ENCODE measurements around the gene SYNDIG1. TPM values are rescaled to one million over a fixed set of nuclear protein-coding genes. Genes with fewer than 3 reads are reported as not detected.

The SYNDIG1 gene
- total RNA-seq, 1 experiment from 2014 or later: not detected

DNA sequence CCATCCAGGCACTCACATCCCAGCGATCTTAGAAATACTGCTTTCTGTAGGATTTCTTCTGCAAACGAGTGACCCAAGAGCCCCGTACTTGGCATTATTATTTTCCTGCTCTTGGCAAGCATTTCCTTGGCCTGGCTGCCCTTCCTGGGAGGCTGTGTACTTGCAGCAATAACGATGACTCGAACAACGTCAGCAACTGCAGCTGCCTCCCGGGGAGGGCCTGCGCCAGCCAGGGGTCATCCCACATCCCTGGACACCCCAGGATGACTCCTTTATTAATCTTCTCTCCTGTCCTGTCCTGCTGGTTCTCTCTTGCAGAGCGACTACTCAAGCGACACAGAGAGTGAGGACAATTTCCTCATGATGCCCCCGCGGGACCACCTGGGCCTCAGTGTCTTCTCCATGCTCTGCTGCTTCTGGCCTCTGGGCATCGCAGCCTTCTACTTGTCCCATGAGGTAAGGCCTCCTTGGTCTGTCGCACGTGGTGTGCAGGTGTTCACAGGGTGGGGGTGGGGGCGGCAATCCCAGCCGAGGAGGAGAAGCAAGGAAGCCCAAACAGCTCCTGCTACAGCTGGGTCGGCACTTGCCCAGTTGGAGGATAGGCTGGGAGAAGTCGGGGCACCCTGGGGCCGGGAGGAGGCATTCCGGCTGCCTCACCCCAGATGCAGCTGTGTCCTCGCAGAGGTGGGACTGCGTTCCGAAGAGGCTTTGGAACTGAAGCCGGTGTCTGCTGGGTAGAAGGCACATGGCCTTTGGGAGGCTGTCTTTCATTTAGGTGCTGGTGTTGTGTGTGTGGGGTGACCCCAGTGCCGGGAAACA lies 115.3 kb downstream of the SYNDIG1 start:
- ChIA-PET CTCF (no interaction called here), POLR2A (no interaction called here)
- intact Hi-C loops (cut with micrococcal nuclease; ENCODE audit: unreplicated experiment): no loop called here
- in situ Hi-C loops (cut with HindIII; ENCODE audit: low pct_unique_long_range_greater_than_20kb, low sequenced_read_pairs): no loop called here
- no peak for TF ChIP-seq TCF7L2 (IDR thresholded peaks at IDR 0.05; ENCODE audit: low read depth, low read length)
- TF ChIP-seq, protein P1, sequence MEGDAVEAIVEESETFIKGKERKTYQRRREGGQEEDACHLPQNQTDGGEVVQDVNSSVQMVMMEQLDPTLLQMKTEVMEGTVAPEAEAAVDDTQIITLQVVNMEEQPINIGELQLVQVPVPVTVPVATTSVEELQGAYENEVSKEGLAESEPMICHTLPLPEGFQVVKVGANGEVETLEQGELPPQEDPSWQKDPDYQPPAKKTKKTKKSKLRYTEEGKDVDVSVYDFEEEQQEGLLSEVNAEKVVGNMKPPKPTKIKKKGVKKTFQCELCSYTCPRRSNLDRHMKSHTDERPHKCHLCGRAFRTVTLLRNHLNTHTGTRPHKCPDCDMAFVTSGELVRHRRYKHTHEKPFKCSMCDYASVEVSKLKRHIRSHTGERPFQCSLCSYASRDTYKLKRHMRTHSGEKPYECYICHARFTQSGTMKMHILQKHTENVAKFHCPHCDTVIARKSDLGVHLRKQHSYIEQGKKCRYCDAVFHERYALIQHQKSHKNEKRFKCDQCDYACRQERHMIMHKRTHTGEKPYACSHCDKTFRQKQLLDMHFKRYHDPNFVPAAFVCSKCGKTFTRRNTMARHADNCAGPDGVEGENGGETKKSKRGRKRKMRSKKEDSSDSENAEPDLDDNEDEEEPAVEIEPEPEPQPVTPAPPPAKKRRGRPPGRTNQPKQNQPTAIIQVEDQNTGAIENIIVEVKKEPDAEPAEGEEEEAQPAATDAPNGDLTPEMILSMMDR (IDR thresholded peaks at IDR 0.05): no peak
- TF ChIP-seq, protein P2, sequence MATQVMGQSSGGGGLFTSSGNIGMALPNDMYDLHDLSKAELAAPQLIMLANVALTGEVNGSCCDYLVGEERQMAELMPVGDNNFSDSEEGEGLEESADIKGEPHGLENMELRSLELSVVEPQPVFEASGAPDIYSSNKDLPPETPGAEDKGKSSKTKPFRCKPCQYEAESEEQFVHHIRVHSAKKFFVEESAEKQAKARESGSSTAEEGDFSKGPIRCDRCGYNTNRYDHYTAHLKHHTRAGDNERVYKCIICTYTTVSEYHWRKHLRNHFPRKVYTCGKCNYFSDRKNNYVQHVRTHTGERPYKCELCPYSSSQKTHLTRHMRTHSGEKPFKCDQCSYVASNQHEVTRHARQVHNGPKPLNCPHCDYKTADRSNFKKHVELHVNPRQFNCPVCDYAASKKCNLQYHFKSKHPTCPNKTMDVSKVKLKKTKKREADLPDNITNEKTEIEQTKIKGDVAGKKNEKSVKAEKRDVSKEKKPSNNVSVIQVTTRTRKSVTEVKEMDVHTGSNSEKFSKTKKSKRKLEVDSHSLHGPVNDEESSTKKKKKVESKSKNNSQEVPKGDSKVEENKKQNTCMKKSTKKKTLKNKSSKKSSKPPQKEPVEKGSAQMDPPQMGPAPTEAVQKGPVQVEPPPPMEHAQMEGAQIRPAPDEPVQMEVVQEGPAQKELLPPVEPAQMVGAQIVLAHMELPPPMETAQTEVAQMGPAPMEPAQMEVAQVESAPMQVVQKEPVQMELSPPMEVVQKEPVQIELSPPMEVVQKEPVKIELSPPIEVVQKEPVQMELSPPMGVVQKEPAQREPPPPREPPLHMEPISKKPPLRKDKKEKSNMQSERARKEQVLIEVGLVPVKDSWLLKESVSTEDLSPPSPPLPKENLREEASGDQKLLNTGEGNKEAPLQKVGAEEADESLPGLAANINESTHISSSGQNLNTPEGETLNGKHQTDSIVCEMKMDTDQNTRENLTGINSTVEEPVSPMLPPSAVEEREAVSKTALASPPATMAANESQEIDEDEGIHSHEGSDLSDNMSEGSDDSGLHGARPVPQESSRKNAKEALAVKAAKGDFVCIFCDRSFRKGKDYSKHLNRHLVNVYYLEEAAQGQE (IDR thresholded peaks at IDR 0.05; ENCODE audit: insufficient read depth in 1 of 2, low read depth in 2 of 2, low read length in 1 of 2): no peak
- TF ChIP-seq POLR2AphosphoS5 (IDR thresholded peaks at IDR 0.05; ENCODE audit: low read depth, low read length): no peak
- TF ChIP-seq SIN3A (IDR thresholded peaks at IDR 0.05; ENCODE audit: borderline replicate concordance, insufficient read depth, low read depth, low read length): no peak
- DNase-seq (ENCODE audit: low read depth, low spot score) (no peak), ATAC-seq (no peak)
- H3K27ac ChIP-seq (ENCODE audit: low read length): no peak overlapping the region
- H3K4me1 ChIP-seq (ENCODE audit: control insufficient read depth, insufficient read depth, low read length): no peaks in the 10 kb centered on the region
- H3K4me3 ChIP-seq (ENCODE audit: low read depth in 2 of 2, low read length in 2 of 2): no peak overlapping the region
- no TSS peak for BruUV-seq (replicated peaks)
- no peaks in the 10 kb centered on the region for H3K36me3 ChIP-seq (ENCODE audit: control insufficient read depth, insufficient read depth, low read length)
- no peaks in the 10 kb centered on the region for H3K9me3 ChIP-seq (ENCODE audit: control insufficient read depth, insufficient read depth, low read depth, low read length)
- no peaks in the 10 kb centered on the region for H3K27me3 ChIP-seq (ENCODE audit: control insufficient read depth, insufficient read depth, low read length)

DNA sequence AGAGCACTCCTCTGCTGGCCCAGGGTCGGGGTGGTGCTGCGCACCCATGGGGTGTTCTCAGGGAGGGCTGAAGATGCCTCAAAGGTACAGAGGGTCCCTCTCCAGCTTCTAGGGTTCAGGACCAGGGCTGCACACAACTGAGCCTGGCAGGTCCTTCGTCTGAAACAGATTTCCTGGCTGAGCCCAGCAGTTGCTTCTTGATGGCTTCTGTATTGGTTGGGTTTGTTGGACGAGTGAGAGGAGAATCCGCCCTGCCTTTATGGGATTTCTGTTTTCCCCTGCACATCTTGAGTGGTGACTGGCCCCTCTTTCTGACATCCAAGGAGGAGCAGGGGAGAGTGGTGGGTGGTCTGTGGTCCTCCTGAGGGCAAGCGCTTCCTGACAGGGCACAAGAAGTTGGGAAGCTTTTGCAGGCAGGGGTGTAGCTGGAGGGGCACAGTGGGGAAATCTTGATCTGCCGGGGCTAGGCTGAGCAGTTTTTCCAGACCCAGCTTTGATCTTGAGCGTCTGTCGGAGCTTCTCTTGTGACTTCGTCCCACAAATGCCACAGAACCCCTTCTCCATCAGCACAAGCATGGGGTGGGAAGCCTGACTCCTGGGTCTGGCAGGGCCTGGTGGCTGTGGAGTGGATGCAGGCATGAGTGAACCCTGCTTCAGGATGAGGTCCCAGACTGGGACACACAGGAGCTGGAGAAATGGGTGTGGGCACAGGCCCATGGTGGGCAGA lies 116.5 kb downstream of the SYNDIG1 start:
- ChIA-PET CTCF (no interaction called here), POLR2A (no interaction called here)
- in situ Hi-C loops (cut with HindIII; ENCODE audit: low pct_unique_long_range_greater_than_20kb, low sequenced_read_pairs) (no loop called here), intact Hi-C loops (cut with micrococcal nuclease; ENCODE audit: unreplicated experiment) (no loop called here)
- DNase-seq (ENCODE audit: low read depth, low spot score) (no peak), ATAC-seq (no peak)
- no TSS peak for BruUV-seq (replicated peaks)
- TF ChIP-seq TCF7L2 (IDR thresholded peaks at IDR 0.05; ENCODE audit: low read depth, low read length): no peak
- TF ChIP-seq, protein P1 (IDR thresholded peaks at IDR 0.05): no peak
- TF ChIP-seq SIN3A (IDR thresholded peaks at IDR 0.05; ENCODE audit: borderline replicate concordance, insufficient read depth, low read depth, low read length): no peak
- no peak for TF ChIP-seq POLR2AphosphoS5 (IDR thresholded peaks at IDR 0.05; ENCODE audit: low read depth, low read length)
- TF ChIP-seq, protein P2 (IDR thresholded peaks at IDR 0.05; ENCODE audit: insufficient read depth in 1 of 2, low read depth in 2 of 2, low read length in 1 of 2): no peak
- Histone ChIP-seq H3K27ac (ENCODE audit: low read length) (no peak overlapping the region), H3K9me3 (ENCODE audit: control insufficient read depth, insufficient read depth, low read depth, low read length) (no peaks in the 10 kb centered on the region), H3K27me3 (ENCODE audit: control insufficient read depth, insufficient read depth, low read length) (no peaks in the 10 kb centered on the region), H3K4me1 (ENCODE audit: control insufficient read depth, insufficient read depth, low read length) (no peaks in the 10 kb centered on the region), H3K36me3 (ENCODE audit: control insufficient read depth, insufficient read depth, low read length) (no peaks in the 10 kb centered on the region), H3K4me3 (ENCODE audit: low read depth in 2 of 2, low read length in 2 of 2) (no peak overlapping the region)

Measured in Panc1 (cell line).